ENCODE data around the gene TMEM62. TPM values are rescaled to one million over a fixed set of nuclear protein-coding genes. Genes with fewer than 3 reads are reported as not detected.
A peak's percentile ranks its signal among the peaks of the same experiment; 100 is the strongest.

Gene TMEM62
- polyA plus RNA-seq, 1 donor (not counting 4 experiments of a cell fraction or from before 2014, with no cell fraction given) = 5.5 TPM

- no peak overlapping the region for H2AFZ ChIP-seq (ENCODE audit: control insufficient read depth, low read length)
- no peaks in the 10 kb centered on the region for H3K36me3 ChIP-seq (ENCODE audit: control insufficient read depth in 2 of 2, extremely low read depth in 1 of 2, insufficient read depth in 2 of 2, low read length in 2 of 2)
- TF ChIP-seq CTCF (optimal IDR thresholded peaks at IDR 0.05 in 1 of 3, IDR thresholded peaks at IDR 0.05 in 1 of 3, conservative IDR thresholded peaks at IDR 0.05 in 1 of 3; ENCODE audit: extremely low read depth in 1 of 3, insufficient read depth in 2 of 3, low read length in 3 of 3) (peak in 2 of 3 experiments; percentile 28 to 62), EZH2 (IDR thresholded peaks at IDR 0.05; ENCODE audit: low read length) (no peak)
- H4K20me1 ChIP-seq (ENCODE audit: control insufficient read depth, extremely low read depth, insufficient read depth, low read length) = no peaks in the 10 kb centered on the region
- no peaks in the 10 kb centered on the region for H3K4me1 ChIP-seq (ENCODE audit: control insufficient read depth, extremely low read depth, insufficient read depth, low read length)
- H3K9me3 ChIP-seq (ENCODE audit: control insufficient read depth, low read depth, low read length) = no peaks in the 10 kb centered on the region
- no peak overlapping the region for H3K4me2 ChIP-seq (ENCODE audit: control insufficient read depth, extremely low read depth, insufficient read depth, low read depth, low read length)
- dilution Hi-C loops (cut with MboI; ENCODE audit: extremely low pct_ligation_motif_present, low sequenced_read_pairs) = no loop called here
- no peak for DNase-seq (ENCODE audit: low read depth, low spot score)
- H3K27ac ChIP-seq (ENCODE audit: control insufficient read depth, insufficient read depth, low read length) = no peak overlapping the region
- H3K79me2 ChIP-seq (ENCODE audit: control insufficient read depth, insufficient read depth, low read length) = no peaks in the 10 kb centered on the region
- peaks cover 23% of the 10 kb centered on the region for H3K27me3 ChIP-seq (ENCODE audit: control insufficient read depth, extremely low read depth, insufficient read depth, low read length)
- no peak overlapping the region for H3K9ac ChIP-seq (ENCODE audit: control insufficient read depth, extremely low read depth, insufficient read depth, low read length)
- H3K4me3 ChIP-seq (ENCODE audit: control insufficient read depth in 2 of 3, extremely low read depth in 1 of 3, insufficient read depth in 2 of 3, low read depth in 1 of 3, low read length in 3 of 3) = no peak overlapping the region
- no peaks in the 10 kb centered on the region for H3K9me1 ChIP-seq (ENCODE audit: control insufficient read depth, extremely low read depth, insufficient read depth, low read length)
- FAIRE-seq = no peak
These were observed 75.9 kb downstream of the TMEM62 start for GRCh38 chr15:43209059-43209824.

GRCh38 chr15:43210172-43210745 is 76.9 kb downstream of the TMEM62 start:
- Histone ChIP-seq H3K4me2 (ENCODE audit: control insufficient read depth, extremely low read depth, insufficient read depth, low read depth, low read length) (no peak overlapping the region), H3K27ac (ENCODE audit: control insufficient read depth, insufficient read depth, low read length) (no peak overlapping the region), H2AFZ (ENCODE audit: control insufficient read depth, low read length) (no peak overlapping the region), H3K4me3 (ENCODE audit: control insufficient read depth in 2 of 3, extremely low read depth in 1 of 3, insufficient read depth in 2 of 3, low read depth in 1 of 3, low read length in 3 of 3) (no peak overlapping the region), H4K20me1 (ENCODE audit: control insufficient read depth, extremely low read depth, insufficient read depth, low read length) (no peaks in the 10 kb centered on the region), H3K9me1 (ENCODE audit: control insufficient read depth, extremely low read depth, insufficient read depth, low read length) (no peaks in the 10 kb centered on the region), H3K9ac (ENCODE audit: control insufficient read depth, extremely low read depth, insufficient read depth, low read length) (no peak overlapping the region), H3K79me2 (ENCODE audit: control insufficient read depth, insufficient read depth, low read length) (no peaks in the 10 kb centered on the region), H3K36me3 (ENCODE audit: control insufficient read depth in 2 of 2, extremely low read depth in 1 of 2, insufficient read depth in 2 of 2, low read length in 2 of 2) (no peaks in the 10 kb centered on the region), H3K4me1 (ENCODE audit: control insufficient read depth, extremely low read depth, insufficient read depth, low read length) (no peaks in the 10 kb centered on the region), H3K9me3 (ENCODE audit: control insufficient read depth, low read depth, low read length) (no peaks in the 10 kb centered on the region), H3K27me3 (ENCODE audit: control insufficient read depth, extremely low read depth, insufficient read depth, low read length) (peaks cover 23% of the 10 kb centered on the region)
- TF ChIP-seq EZH2 (IDR thresholded peaks at IDR 0.05; ENCODE audit: low read length) (no peak), CTCF (optimal IDR thresholded peaks at IDR 0.05 in 1 of 3, IDR thresholded peaks at IDR 0.05 in 1 of 3, conservative IDR thresholded peaks at IDR 0.05 in 1 of 3; ENCODE audit: extremely low read depth in 1 of 3, insufficient read depth in 2 of 3, low read length in 3 of 3) (no peak)
- FAIRE-seq (no peak), DNase-seq (ENCODE audit: low read depth, low spot score) (no peak)
- dilution Hi-C loops (cut with MboI; ENCODE audit: extremely low pct_ligation_motif_present, low sequenced_read_pairs) = no loop called here
